ENCODE results near the gene EIF4B. TPM values are rescaled to one million over a fixed set of nuclear protein-coding genes. Genes with fewer than 3 reads are reported as not detected.

Gene EIF4B
- total and polyA plus RNA-seq, 9 of the 15 experiments (the other 6 are each of a cell fraction or from before 2014, with no cell fraction given): 138 to 669 (median 552) TPM

DNA sequence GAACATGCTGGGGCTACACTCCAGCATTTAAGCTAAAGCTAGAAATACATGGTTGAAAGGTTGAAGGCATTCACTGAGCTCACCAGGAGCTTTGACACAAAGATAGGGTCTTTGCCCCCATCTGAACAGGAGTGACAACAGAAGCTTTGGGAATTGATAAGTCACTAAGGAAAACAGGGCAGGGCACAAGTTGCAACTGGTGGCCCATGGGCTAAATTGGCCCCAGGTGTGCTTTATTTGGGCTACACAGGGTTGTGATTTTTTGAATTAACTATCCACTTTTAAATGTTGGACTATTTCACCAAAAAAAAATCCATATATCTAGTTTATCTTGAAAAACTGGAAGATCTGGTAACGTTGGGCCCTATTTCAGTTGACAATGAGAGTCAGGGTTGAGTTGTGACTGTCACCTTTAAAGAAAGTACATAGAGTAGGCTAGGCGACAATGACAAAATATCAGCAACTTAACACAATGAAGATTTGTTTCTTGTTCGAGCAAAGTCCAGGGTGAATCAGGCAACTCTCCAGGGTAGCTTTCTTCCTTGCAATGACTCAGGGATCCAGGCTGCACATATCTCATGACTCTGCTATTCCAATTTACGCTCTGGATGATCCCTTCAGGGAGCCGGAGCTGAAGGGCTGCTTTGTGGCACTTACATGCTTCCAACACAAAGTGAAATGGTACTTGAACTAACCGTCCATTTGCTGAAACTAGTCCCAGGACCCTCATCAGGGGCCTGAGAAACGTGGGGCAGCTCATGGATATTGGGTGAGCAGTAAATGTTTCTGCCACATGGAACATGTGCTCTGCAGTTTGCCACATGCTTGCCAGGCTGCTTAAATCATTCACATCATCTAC is 13.3 kb upstream of the EIF4B start (continued):
- TF ChIP-seq ARID3B (CRISPR knock-in tag; IDR thresholded peaks at IDR 0.05; ENCODE audit: borderline replicate concordance) (no peak), ZNF384 (IDR thresholded peaks at IDR 0.05; ENCODE audit: low read depth, low read length) (peak; percentile 51; the same call in 1 of the 2 replicates), NR2C2 (CRISPR knock-in tag; IDR thresholded peaks at IDR 0.05) (no peak), NR2C2 (tag; IDR thresholded peaks at IDR 0.05) (0 out of 2 replicates have a peak, but pooled peaks have one; percentile 19), TFAM (CRISPR knock-in tag; conservative IDR thresholded peaks at IDR 0.05) (no peak), CXXC5 (CRISPR knock-in tag; IDR thresholded peaks at IDR 0.05) (0 out of 2 replicates have a peak, but pooled peaks have one; percentile 7), ATF1 (CRISPR knock-in tag; IDR thresholded peaks at IDR 0.05) (no peak), ATF1 (tag; IDR thresholded peaks at IDR 0.05) (0 out of 2 replicates have a peak, but pooled peaks have one; percentile 11), MAX (CRISPR knock-in tag; IDR thresholded peaks at IDR 0.05) (peak; percentile 80), MYC (IDR thresholded peaks at IDR 0.05; ENCODE audit: low read depth, low read length) (0 out of 2 replicates have a peak, but pooled peaks have one; percentile 10), MYC (CRISPR knock-in tag; IDR thresholded peaks at IDR 0.05; ENCODE audit: borderline replicate concordance, low read depth) (no peak), PHF8 (IDR thresholded peaks at IDR 0.05; ENCODE audit: borderline replicate concordance, low read length) (peak; percentile 32; the same call in 1 of the 2 replicates), TBP (optimal IDR thresholded peaks at IDR 0.05; ENCODE audit: low read depth, low read length) (peak; percentile 11), SIN3B (IDR thresholded peaks at IDR 0.05; ENCODE audit: low read depth) (no peak)
